ENCODE measurements around the gene TAMM41.
"Not testable (repeated sequence)": the region's sequence is repeated elsewhere in the genome, so short reads cannot be mapped to it uniquely, and the experiment has no call there.

TAMM41 gene

GRCh38 chr3:11759996-11760395 is 86.7 kb downstream of the TAMM41 start:
- DNase-seq = no peak

- no peak for DNase-seq
These were observed 88.8 kb downstream of the TAMM41 start for GRCh38 chr3:11757929-11758328.

- DNase-seq = no peak
These were observed 89.2 kb downstream of the TAMM41 start for GRCh38 chr3:11757441-11757875.

- no peak for DNase-seq
These were observed 91.4 kb downstream of the TAMM41 start for GRCh38 chr3:11755276-11755675.

- not testable (repeated sequence) for DNase-seq
These were observed 94.4 kb downstream of the TAMM41 start for GRCh38 chr3:11752254-11752653.

- not testable (repeated sequence) for DNase-seq
These were observed 98.4 kb downstream of the TAMM41 start for GRCh38 chr3:11748306-11748705.
